Measurements from ENCODE around the gene SLC51B. TPM values are rescaled to one million over a fixed set of nuclear protein-coding genes. Genes with fewer than 3 reads are reported as not detected.

Gene SLC51B
- total RNA-seq, 2 donors from 2014 or later = not detected

DNA sequence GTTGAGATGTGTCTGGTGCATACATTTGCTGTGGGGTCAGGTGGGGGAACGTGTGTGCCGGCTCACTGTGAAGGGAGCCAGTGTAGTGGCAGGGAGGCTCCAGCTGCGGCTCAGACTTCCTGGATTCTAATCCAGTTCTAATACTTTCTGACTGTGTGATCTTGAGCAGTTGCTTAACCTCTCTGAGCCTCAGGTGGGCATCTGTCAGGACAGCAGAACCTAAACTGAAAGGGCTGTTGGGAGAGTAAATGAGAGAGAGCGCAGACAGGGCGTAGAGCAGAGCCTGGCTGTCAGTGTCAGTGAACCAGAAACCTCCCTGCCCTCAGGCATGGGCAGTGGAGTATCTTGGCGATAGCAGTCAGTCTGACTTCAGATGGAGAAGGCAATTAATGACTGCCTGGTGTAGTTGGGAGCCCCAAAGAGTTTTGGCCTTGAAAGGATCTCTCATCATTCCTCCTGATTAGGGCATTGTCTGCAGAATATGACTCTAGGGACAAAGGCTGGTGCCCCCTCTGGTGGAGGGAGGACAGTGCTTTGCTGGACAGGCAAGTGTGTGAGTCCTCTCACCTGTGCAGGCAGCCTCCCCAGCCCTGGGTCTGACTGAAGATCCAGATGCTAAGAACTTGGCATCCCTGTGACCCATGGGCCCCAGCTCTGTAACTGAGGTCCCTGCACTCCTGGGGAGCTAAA is 40.9 kb downstream of the SLC51B start:
- DNase-seq = peak; percentile 89
- H3K36me3 ChIP-seq (ENCODE audit: control insufficient read depth, insufficient read depth, low read length) = no peaks in the 10 kb centered on the region
- no peaks in the 10 kb centered on the region for H3K27me3 ChIP-seq (ENCODE audit: control insufficient read depth, insufficient read depth, low read length, poor library complexity, severe bottlenecking)
- H3K9ac ChIP-seq (ENCODE audit: extremely low read depth, low read length, poor library complexity, severe bottlenecking) = no peak overlapping the region
- Mint-ChIP-seq H3K4me3 (no peak overlapping the region), H3K27ac (no peak overlapping the region), H3K27me3 (ENCODE audit: insufficient read depth) (peaks cover 36% of the 10 kb centered on the region), H3K36me3 (ENCODE audit: low read depth) (no peaks in the 10 kb centered on the region), H3K4me1 (peaks cover 73% of the 10 kb centered on the region), H3K9me3 (no peaks in the 10 kb centered on the region)
- no peaks in the 10 kb centered on the region for H3K9me3 ChIP-seq (ENCODE audit: control insufficient read depth, low read length)
- no peak overlapping the region for H3K27ac ChIP-seq (ENCODE audit: low read depth, low read length)
- 91 to 97% methylated on average over 3 to 6 of the region's 6 CpGs for WGBS, 2 experiments (ENCODE audit: insufficient coverage in 1 of 2, insufficient read length in 1 of 2)
- TF ChIP-seq, protein P1, sequence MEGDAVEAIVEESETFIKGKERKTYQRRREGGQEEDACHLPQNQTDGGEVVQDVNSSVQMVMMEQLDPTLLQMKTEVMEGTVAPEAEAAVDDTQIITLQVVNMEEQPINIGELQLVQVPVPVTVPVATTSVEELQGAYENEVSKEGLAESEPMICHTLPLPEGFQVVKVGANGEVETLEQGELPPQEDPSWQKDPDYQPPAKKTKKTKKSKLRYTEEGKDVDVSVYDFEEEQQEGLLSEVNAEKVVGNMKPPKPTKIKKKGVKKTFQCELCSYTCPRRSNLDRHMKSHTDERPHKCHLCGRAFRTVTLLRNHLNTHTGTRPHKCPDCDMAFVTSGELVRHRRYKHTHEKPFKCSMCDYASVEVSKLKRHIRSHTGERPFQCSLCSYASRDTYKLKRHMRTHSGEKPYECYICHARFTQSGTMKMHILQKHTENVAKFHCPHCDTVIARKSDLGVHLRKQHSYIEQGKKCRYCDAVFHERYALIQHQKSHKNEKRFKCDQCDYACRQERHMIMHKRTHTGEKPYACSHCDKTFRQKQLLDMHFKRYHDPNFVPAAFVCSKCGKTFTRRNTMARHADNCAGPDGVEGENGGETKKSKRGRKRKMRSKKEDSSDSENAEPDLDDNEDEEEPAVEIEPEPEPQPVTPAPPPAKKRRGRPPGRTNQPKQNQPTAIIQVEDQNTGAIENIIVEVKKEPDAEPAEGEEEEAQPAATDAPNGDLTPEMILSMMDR (conservative IDR thresholded peaks at IDR 0.05) = peak; percentile 79
- H3K4me3 ChIP-seq (ENCODE audit: low read length) = no peak overlapping the region
- peaks cover 40% of the 10 kb centered on the region for H3K4me1 ChIP-seq (ENCODE audit: control insufficient read depth, insufficient read depth, low read length)

DNA sequence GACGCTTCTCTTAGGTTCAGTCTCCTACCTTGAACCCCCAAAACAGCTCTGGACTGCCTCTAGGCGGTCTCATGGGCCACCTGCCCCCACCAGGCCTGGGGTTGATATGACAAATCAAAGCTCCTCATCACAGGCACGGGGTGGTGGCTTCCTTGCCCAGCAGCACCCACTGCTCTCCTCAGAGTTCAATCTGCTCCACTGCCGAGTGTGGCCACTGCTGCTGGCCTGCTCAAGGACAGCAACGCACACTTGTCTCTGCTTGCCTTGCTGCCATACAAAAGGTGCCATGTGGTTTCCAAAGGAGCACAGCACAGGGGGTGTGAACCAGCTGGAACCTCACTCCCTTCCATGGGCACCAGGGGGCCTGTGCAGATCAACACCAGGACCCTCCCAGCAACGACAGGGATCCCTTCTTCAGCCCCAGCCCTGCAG is 41.5 kb downstream of the SLC51B start:
- H3K4me3 ChIP-seq (ENCODE audit: low read length) = no peak overlapping the region
- Mint-ChIP-seq H3K4me1 (peaks cover 70% of the 10 kb centered on the region), H3K9me3 (no peaks in the 10 kb centered on the region), H3K36me3 (ENCODE audit: low read depth) (no peaks in the 10 kb centered on the region), H3K4me3 (no peak overlapping the region), H3K27me3 (ENCODE audit: insufficient read depth) (peaks cover 30% of the 10 kb centered on the region), H3K27ac (no peak overlapping the region)
- H3K36me3 ChIP-seq (ENCODE audit: control insufficient read depth, insufficient read depth, low read length) = no peaks in the 10 kb centered on the region
- no peaks in the 10 kb centered on the region for H3K27me3 ChIP-seq (ENCODE audit: control insufficient read depth, insufficient read depth, low read length, poor library complexity, severe bottlenecking)
- TF ChIP-seq, protein P1 (conservative IDR thresholded peaks at IDR 0.05) = peak; percentile 43
- WGBS, 2 experiments (ENCODE audit: insufficient coverage in 1 of 2, insufficient read length in 1 of 2) = 70 to 86% methylated on average over 6 of the region's 6 CpGs
- H3K9ac ChIP-seq (ENCODE audit: extremely low read depth, low read length, poor library complexity, severe bottlenecking) = no peak overlapping the region
- no peak overlapping the region for H3K27ac ChIP-seq (ENCODE audit: low read depth, low read length)
- no peaks in the 10 kb centered on the region for H3K9me3 ChIP-seq (ENCODE audit: control insufficient read depth, low read length)
- H3K4me1 ChIP-seq (ENCODE audit: control insufficient read depth, insufficient read depth, low read length) = peaks cover 40% of the 10 kb centered on the region
- DNase-seq = no peak

DNA sequence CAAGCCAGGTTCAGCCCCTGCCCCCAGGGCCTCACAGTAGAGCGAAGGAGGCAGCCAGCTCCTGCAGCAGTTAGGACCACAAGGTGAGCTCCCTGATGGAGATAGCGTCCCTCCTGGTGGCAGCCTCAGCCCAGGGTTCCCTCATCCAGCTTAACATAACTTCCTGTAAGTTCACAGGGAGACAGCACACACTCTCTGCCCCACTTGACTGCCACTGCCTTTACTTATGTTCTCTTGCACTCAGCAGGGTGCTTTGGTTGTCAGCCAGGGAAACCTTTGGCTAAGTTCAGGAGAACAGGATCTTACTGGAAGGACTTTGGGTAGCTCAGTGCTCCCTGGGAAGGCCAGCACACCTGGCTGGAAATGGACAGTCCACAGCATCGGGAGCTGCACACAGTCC is 42.2 kb downstream of the SLC51B start:
- Mint-ChIP-seq H3K4me3 (no peak overlapping the region), H3K36me3 (ENCODE audit: low read depth) (no peaks in the 10 kb centered on the region), H3K27ac (peak overlapping the region; percentile 39), H3K9me3 (no peaks in the 10 kb centered on the region), H3K4me1 (peaks cover 65% of the 10 kb centered on the region), H3K27me3 (ENCODE audit: insufficient read depth) (peaks cover 23% of the 10 kb centered on the region)
- no peaks in the 10 kb centered on the region for H3K36me3 ChIP-seq (ENCODE audit: control insufficient read depth, insufficient read depth, low read length)
- H3K4me3 ChIP-seq (ENCODE audit: low read length) = no peak overlapping the region
- no peaks in the 10 kb centered on the region for H3K9me3 ChIP-seq (ENCODE audit: control insufficient read depth, low read length)
- DNase-seq = no peak
- peaks cover 35% of the 10 kb centered on the region for H3K4me1 ChIP-seq (ENCODE audit: control insufficient read depth, insufficient read depth, low read length)
- no peaks in the 10 kb centered on the region for H3K27me3 ChIP-seq (ENCODE audit: control insufficient read depth, insufficient read depth, low read length, poor library complexity, severe bottlenecking)
- TF ChIP-seq, protein P1 (conservative IDR thresholded peaks at IDR 0.05) = no peak
- H3K27ac ChIP-seq (ENCODE audit: low read depth, low read length) = no peak overlapping the region
- 86 to 91% methylated on average over 2 to 3 of the region's 3 CpGs for WGBS, 2 experiments (ENCODE audit: insufficient coverage in 1 of 2, insufficient read length in 1 of 2)
- H3K9ac ChIP-seq (ENCODE audit: extremely low read depth, low read length, poor library complexity, severe bottlenecking) = no peak overlapping the region
